Measurements from ENCODE around the gene MAST4. TPM values are rescaled to one million over a fixed set of nuclear protein-coding genes. Genes with fewer than 3 reads are reported as not detected.

The MAST4 gene
- total and polyA plus RNA-seq, 2 of the 8 experiments (the other 6 are each of a cell fraction or from before 2014, with no cell fraction given) = 1.5 to 2.6 TPM

DNA sequence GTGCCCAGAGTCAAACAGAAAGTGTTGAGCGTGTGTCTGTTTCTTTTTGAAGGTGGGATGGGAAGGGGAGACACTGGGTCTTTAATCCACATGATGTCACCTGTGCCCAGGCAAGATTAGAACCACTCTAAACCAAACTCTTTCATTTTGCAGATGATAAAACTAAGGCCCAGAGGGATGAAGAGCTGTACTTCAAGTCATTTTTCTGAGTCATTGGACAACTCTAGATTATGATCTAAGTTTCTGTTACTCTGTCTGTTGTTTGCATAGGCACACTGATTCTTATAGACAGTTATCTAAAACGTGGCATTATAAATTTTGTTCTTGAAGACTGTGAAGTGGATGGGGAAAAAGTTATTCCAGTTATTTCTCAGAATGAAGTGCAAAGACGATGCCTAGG lies 48.8 kb downstream of the MAST4 start:
- Histone ChIP-seq H4K91ac (replicated peaks; ENCODE audit: insufficient read length, low read length) (no peak overlapping the region), H3K36me3 (ENCODE audit: control insufficient read depth in 2 of 4, insufficient read depth in 4 of 4, low read length in 3 of 4) (no peaks in the 10 kb centered on the region), H2AK5ac (ENCODE audit: low read depth, low read length) (no peak overlapping the region), H2BK20ac (ENCODE audit: low read length) (no peak overlapping the region), H2BK120ac (replicated peaks; ENCODE audit: low read depth, low read length) (no peak overlapping the region), H3K23ac (ENCODE audit: insufficient read length) (no peak overlapping the region), H3K23me2 (ENCODE audit: low read depth, low read length) (peaks cover 2% of the 10 kb centered on the region; the same call in 1 of the 2 replicates), H3K56ac (replicated peaks; ENCODE audit: insufficient read length, low read depth, low read length) (no peak overlapping the region), H4K5ac (ENCODE audit: insufficient read length, low read depth, low read length) (no peak overlapping the region), H2AFZ (ENCODE audit: low read length) (no peak overlapping the region), H2BK5ac (ENCODE audit: low read depth, low read length) (no peak overlapping the region), H2BK12ac (ENCODE audit: low read depth, low read length) (no peak overlapping the region), H3K4me1 (replicated peaks in 1 of 4; ENCODE audit: control insufficient read depth in 3 of 4, insufficient read depth in 4 of 4, low read length in 3 of 4) (no peaks in the 10 kb centered on the region), H3K79me2 (ENCODE audit: control insufficient read depth in 1 of 2, insufficient read depth in 2 of 2, low read length in 2 of 2) (no peaks in the 10 kb centered on the region), H3K4ac (replicated peaks; ENCODE audit: insufficient read length, low read depth, low read length) (no peak overlapping the region), H4K8ac (ENCODE audit: extremely low read depth, insufficient read depth, low read length) (no peak overlapping the region), H2BK15ac (ENCODE audit: low read length) (no peak overlapping the region), H3K4me3 (ENCODE audit: extremely low read depth in 1 of 4, insufficient read depth in 2 of 4, low read depth in 3 of 4, low read length in 4 of 4) (no peak overlapping the region), H3K14ac (ENCODE audit: insufficient read length) (no peak overlapping the region), H4K20me1 (replicated peaks in 1 of 2; ENCODE audit: control insufficient read depth in 1 of 2, insufficient read depth in 2 of 2, low read length in 2 of 2) (no peaks in the 10 kb centered on the region), H3K9ac (replicated peaks in 1 of 4; ENCODE audit: extremely low read depth in 1 of 4, low read depth in 3 of 4, low read length in 3 of 4) (no peak overlapping the region), H3K27ac (ENCODE audit: low read depth, low read length) (no peak overlapping the region), H3K27me3 (replicated peaks in 1 of 4; ENCODE audit: control insufficient read depth in 3 of 4, extremely low read depth in 1 of 4, insufficient read depth in 3 of 4, low read length in 3 of 4) (no peaks in the 10 kb centered on the region), H3K18ac (ENCODE audit: extremely low read depth, low read length) (no peak overlapping the region), H3K79me1 (ENCODE audit: low read depth, low read length) (no peaks in the 10 kb centered on the region), H3K4me2 (ENCODE audit: insufficient read depth in 1 of 2, low read depth in 2 of 2, low read length in 2 of 2) (no peak overlapping the region), H3K9me3 (ENCODE audit: insufficient read depth in 2 of 2, low read depth in 1 of 2, low read length in 1 of 2) (no peaks in the 10 kb centered on the region)
- POLR2A ChIA-PET (ENCODE audit: partially characterized antibody) = no interaction called here
- FAIRE-seq = no peak
- CTCF ChIA-PET (ENCODE audit: partially characterized antibody) = interaction anchor here (0.6 kb wide), 1 partner anchor 44 kb away, joined by 3 read pairs; no protein-coding TSS in a partner anchor
- DNase-seq (ENCODE audit: low read depth in 1 of 2, low spot score in 2 of 2) = no peak
- WGBS, 2 experiments (ENCODE audit: extremely low coverage in 1 of 2, insufficient coverage in 1 of 2, insufficient read length in 1 of 2, insufficient replicate concordance in 2 of 2, low coverage in 1 of 2, low lambda C conversion rate in 2 of 2, missing lambda C conversion rate in 1 of 2) = 87% methylated on average over 3 of the region's 3 CpGs; no CpG with 5 or more reads in 1 of the 2 experiments
- TF ChIP-seq KDM5A (IDR thresholded peaks at IDR 0.05; ENCODE audit: low read length) = no peak
- TF ChIP-seq SUZ12 (IDR thresholded peaks at IDR 0.05; ENCODE audit: low read length) = no peak
- TF ChIP-seq KDM4A (IDR thresholded peaks at IDR 0.05; ENCODE audit: low read depth, low read length, severe bottlenecking) = no peak
- no peak for TF ChIP-seq TBP (IDR thresholded peaks at IDR 0.05; ENCODE audit: low read depth, low read length)
- TF ChIP-seq SIRT6 (IDR thresholded peaks at IDR 0.05; ENCODE audit: low read length) = no peak
- TF ChIP-seq SP1 (IDR thresholded peaks at IDR 0.05; ENCODE audit: low read depth, low read length) = no peak
- TF ChIP-seq, protein P1, sequence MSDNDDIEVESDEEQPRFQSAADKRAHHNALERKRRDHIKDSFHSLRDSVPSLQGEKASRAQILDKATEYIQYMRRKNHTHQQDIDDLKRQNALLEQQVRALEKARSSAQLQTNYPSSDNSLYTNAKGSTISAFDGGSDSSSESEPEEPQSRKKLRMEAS (IDR thresholded peaks at IDR 0.05) = no peak
- no peak for TF ChIP-seq NRF1 (IDR thresholded peaks at IDR 0.05; ENCODE audit: low read depth, low read length)
- no peak for TF ChIP-seq TEAD4 (IDR thresholded peaks at IDR 0.05; ENCODE audit: low read depth, low read length)
- TF ChIP-seq RAD21 (IDR thresholded peaks at IDR 0.05 in 1 of 2, conservative IDR thresholded peaks at IDR 0.05 in 1 of 2; ENCODE audit: low read depth in 2 of 2, low read length in 2 of 2) = no peak
- no peak for TF ChIP-seq CBX5 (IDR thresholded peaks at IDR 0.05; ENCODE audit: low read depth, low read length)

Measured in H1 (cell line).